ENCODE results near the gene PIEZO1. TPM values are rescaled to one million over a fixed set of nuclear protein-coding genes. Genes with fewer than 3 reads are reported as not detected.

Gene PIEZO1
- total and polyA plus RNA-seq, 9 of the 15 experiments (the other 6 are each of a cell fraction or from before 2014, with no cell fraction given), result 3.6 to 432 (median 131) TPM

- peaks cover 83% of the 10 kb centered on the region; the same call in 2 of the 3 replicates for H3K36me3 ChIP-seq (ENCODE audit: control insufficient read depth, insufficient read depth, low read length)
- TF ChIP-seq CBFA2T3 (IDR thresholded peaks at IDR 0.05) (no peak), POLR2G (IDR thresholded peaks at IDR 0.05; ENCODE audit: low read depth, low read length) (0 out of 2 replicates have a peak, but pooled peaks have one; percentile 8)
- no peaks in the 10 kb centered on the region for H3K27me3 ChIP-seq (ENCODE audit: control insufficient read depth in 2 of 2, insufficient read depth in 2 of 2, low read length in 2 of 2)
- peaks cover 26% of the 10 kb centered on the region; the same call in 1 of the 2 replicates for H4K20me1 ChIP-seq (replicated peaks; ENCODE audit: control insufficient read depth, insufficient read depth, low read length)
- CTCF ChIA-PET (ENCODE audit: low intra/inter-chr PET ratio), result no interaction called here
- no peak overlapping the region for H3K9ac ChIP-seq (ENCODE audit: insufficient read depth in 1 of 2, low read depth in 2 of 2, low read length in 2 of 2)
- in situ Hi-C loops (cut with MboI), result no loop called here
- FAIRE-seq (no peak), DNase-seq (ENCODE audit: extremely low read depth in 1 of 4, low spot score in 3 of 4) (no peak), ATAC-seq (no peak)
- intact Hi-C loops (cut with micrococcal nuclease), result no loop called here
- H3K27ac ChIP-seq (ENCODE audit: extremely low read depth, low read depth, low read length), result no peak overlapping the region
- POLR2A ChIA-PET, result interaction anchor here (1.9 kb wide), 1 partner anchor 9 kb away, joined by 9 read pairs; no protein-coding TSS in a partner anchor
- no peak overlapping the region for H3K4me3 ChIP-seq
- H2AFZ ChIP-seq (ENCODE audit: low read depth, low read length), result no peak overlapping the region
- BruUV-seq (replicated peaks), result no TSS peak
- no peak overlapping the region for H3K4me2 ChIP-seq (ENCODE audit: insufficient read depth, low read length)
- peaks cover 9% of the 10 kb centered on the region for H3K9me1 ChIP-seq (ENCODE audit: control insufficient read depth, insufficient read depth, low read length)
- peaks cover 61% of the 10 kb centered on the region for H3K79me2 ChIP-seq (ENCODE audit: control insufficient read depth, insufficient read depth, low read length)
- no peaks in the 10 kb centered on the region for H3K9me3 ChIP-seq (replicated peaks; ENCODE audit: control insufficient read depth, insufficient read depth, low read depth, low read length)
- H3K4me1 ChIP-seq (replicated peaks in 1 of 2; ENCODE audit: control insufficient read depth in 2 of 2, insufficient read depth in 2 of 2, low read length in 2 of 2), result peaks cover 0 to 86% of the 10 kb centered on the region in 2 experiments; a peak in 2 of 5 replicates
- WGBS (ENCODE audit: insufficient coverage, low coverage, missing lambda C conversion rate), result 85% methylated on average over 13 of the region's 17 CpGs
These were observed 38.5 kb downstream of the PIEZO1 start for GRCh38 chr16:88746506-88746905.

- Histone ChIP-seq H3K9ac (ENCODE audit: insufficient read depth in 1 of 2, low read depth in 2 of 2, low read length in 2 of 2) (peak overlapping the region in 1 of 2 experiments; percentile 74; a peak in 2 of 4 replicates), H3K36me3 (ENCODE audit: control insufficient read depth, insufficient read depth, low read length) (peaks cover 84% of the 10 kb centered on the region; the same call in 2 of the 3 replicates), H3K27me3 (ENCODE audit: control insufficient read depth in 2 of 2, insufficient read depth in 2 of 2, low read length in 2 of 2) (no peaks in the 10 kb centered on the region), H3K4me2 (ENCODE audit: insufficient read depth, low read length) (no peak overlapping the region), H3K4me3 (no peak overlapping the region), H3K27ac (ENCODE audit: extremely low read depth, low read depth, low read length) (no peak overlapping the region), H3K4me1 (replicated peaks in 1 of 2; ENCODE audit: control insufficient read depth in 2 of 2, insufficient read depth in 2 of 2, low read length in 2 of 2) (peaks cover 0 to 88% of the 10 kb centered on the region in 2 experiments; a peak in 2 of 5 replicates), H3K79me2 (ENCODE audit: control insufficient read depth, insufficient read depth, low read length) (peaks cover 48% of the 10 kb centered on the region), H4K20me1 (replicated peaks; ENCODE audit: control insufficient read depth, insufficient read depth, low read length) (peaks cover 26% of the 10 kb centered on the region; the same call in 1 of the 2 replicates), H3K9me1 (ENCODE audit: control insufficient read depth, insufficient read depth, low read length) (peaks cover 9% of the 10 kb centered on the region), H3K9me3 (replicated peaks; ENCODE audit: control insufficient read depth, insufficient read depth, low read depth, low read length) (no peaks in the 10 kb centered on the region), H2AFZ (ENCODE audit: low read depth, low read length) (no peak overlapping the region)
- no peak for ATAC-seq
- ChIA-PET CTCF (ENCODE audit: low intra/inter-chr PET ratio) (interaction anchor here (4.6 kb wide), 1 partner anchor 40 kb away, joined by 32 read pairs; the partner anchor contains the start of gene PIEZO1), POLR2A (interaction anchor here (0.6 to 1.3 kb wide), 5 partner anchors 12 to 40 kb away, joined by 3 to 4 read pairs (median 3); partner anchors contain the start of gene PIEZO1)
- no peak for FAIRE-seq
- BruUV-seq (replicated peaks), result no TSS peak
- no peak for DNase-seq (ENCODE audit: extremely low read depth in 1 of 4, low spot score in 3 of 4)
- in situ Hi-C loops (cut with MboI) (no loop called here), intact Hi-C loops (cut with micrococcal nuclease) (no loop called here)
- 87% methylated on average over 28 of the region's 39 CpGs for WGBS (ENCODE audit: insufficient coverage, low coverage, missing lambda C conversion rate)
- TF ChIP-seq GABPA (tag; conservative IDR thresholded peaks at IDR 0.05; ENCODE audit: low read depth), result no peak
- TF ChIP-seq TAF1 (IDR thresholded peaks at IDR 0.05; ENCODE audit: control insufficient read depth, extremely low read depth, insufficient read depth, low read length, severe bottlenecking), result no peak
- TF ChIP-seq RFX7 (CRISPR knock-in tag; IDR thresholded peaks at IDR 0.05), result no peak
- no peak for TF ChIP-seq CTBP1 (IDR thresholded peaks at IDR 0.05; ENCODE audit: borderline replicate concordance)
- no peak for TF ChIP-seq ZNF764 (CRISPR knock-in tag; IDR thresholded peaks at IDR 0.05; ENCODE audit: low read depth)
- no peak for TF ChIP-seq BMI1 (IDR thresholded peaks at IDR 0.05; ENCODE audit: low read length)
- no peak for TF ChIP-seq SLC30A9 (CRISPR knock-in tag; IDR thresholded peaks at IDR 0.05)
- no peak for TF ChIP-seq BRD9 (IDR thresholded peaks at IDR 0.05; ENCODE audit: low read depth, partially characterized antibody)
- no peak for TF ChIP-seq CCNT2 (IDR thresholded peaks at IDR 0.05; ENCODE audit: borderline replicate concordance, extremely low read depth, insufficient read length, low read depth, low read length)
- no peak for TF ChIP-seq FOXK1 (CRISPR knock-in tag; IDR thresholded peaks at IDR 0.05; ENCODE audit: borderline replicate concordance)
- no peak for TF ChIP-seq HMGN3 (IDR thresholded peaks at IDR 0.05; ENCODE audit: borderline replicate concordance, extremely low read depth, insufficient read length, low read depth, low read length)
- no peak for TF ChIP-seq POLR2AphosphoS5 (IDR thresholded peaks at IDR 0.05; ENCODE audit: control insufficient read depth, insufficient read depth, low read depth, low read length)
These were observed 40.2 kb downstream of the PIEZO1 start for GRCh38 chr16:88744577-88745521.
